Astrocyte of the spinal cord (primary cell): Measurements from ENCODE around the gene ZDHHC13.

ENCODE experiments used
- DNase-seq: peaks from one replicate; pipeline ENCODE4 v3.0.0; 2011; ENCODE audit warnings: low read depth, low spot score
- H3K4me3 ChIP-seq: 2 replicates; pipeline ENCODE4 v1.5.1; 2011; ENCODE audit warnings: low read depth, mild to moderate bottlenecking, low read length, moderate library complexity
- in situ Hi-C: cut with HindIII; loops from 2 replicates; pipeline ENCODE4 v1.10.0; 2017; ENCODE audit warnings: low sequenced_read_pairs
- TF ChIP-seq, protein P1 (sequence below): IDR thresholded peaks from 2 replicates; pipeline ENCODE4 v1.5.1; 2012; ENCODE audit warnings: low read depth, mild to moderate bottlenecking, low read length, inconsistent platforms

Gene ZDHHC13

GRCh38 chr11:19161651-19162050 is 44.7 kb downstream of the ZDHHC13 start:
- TF ChIP-seq, protein P1, sequence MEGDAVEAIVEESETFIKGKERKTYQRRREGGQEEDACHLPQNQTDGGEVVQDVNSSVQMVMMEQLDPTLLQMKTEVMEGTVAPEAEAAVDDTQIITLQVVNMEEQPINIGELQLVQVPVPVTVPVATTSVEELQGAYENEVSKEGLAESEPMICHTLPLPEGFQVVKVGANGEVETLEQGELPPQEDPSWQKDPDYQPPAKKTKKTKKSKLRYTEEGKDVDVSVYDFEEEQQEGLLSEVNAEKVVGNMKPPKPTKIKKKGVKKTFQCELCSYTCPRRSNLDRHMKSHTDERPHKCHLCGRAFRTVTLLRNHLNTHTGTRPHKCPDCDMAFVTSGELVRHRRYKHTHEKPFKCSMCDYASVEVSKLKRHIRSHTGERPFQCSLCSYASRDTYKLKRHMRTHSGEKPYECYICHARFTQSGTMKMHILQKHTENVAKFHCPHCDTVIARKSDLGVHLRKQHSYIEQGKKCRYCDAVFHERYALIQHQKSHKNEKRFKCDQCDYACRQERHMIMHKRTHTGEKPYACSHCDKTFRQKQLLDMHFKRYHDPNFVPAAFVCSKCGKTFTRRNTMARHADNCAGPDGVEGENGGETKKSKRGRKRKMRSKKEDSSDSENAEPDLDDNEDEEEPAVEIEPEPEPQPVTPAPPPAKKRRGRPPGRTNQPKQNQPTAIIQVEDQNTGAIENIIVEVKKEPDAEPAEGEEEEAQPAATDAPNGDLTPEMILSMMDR, result no peak
- H3K4me3 ChIP-seq, result no peak overlapping the region
- no peak for DNase-seq
- in situ Hi-C loops, result no loop called here

- in situ Hi-C loops, result no loop called here
- TF ChIP-seq, protein P1, result no peak
- no peak for DNase-seq
- no peak overlapping the region for H3K4me3 ChIP-seq
Observed at GRCh38 chr11:19162951-19163505, 46.1 kb downstream of the ZDHHC13 start.

GRCh38 chr11:19163617-19164016 is 46.6 kb downstream of the ZDHHC13 start:
- in situ Hi-C loops, result no loop called here
- DNase-seq, result no peak

GRCh38 chr11:19164230-19164855 is 47.4 kb downstream of the ZDHHC13 start:
- no peak for DNase-seq
- TF ChIP-seq, protein P1, result no peak
- in situ Hi-C loops, result no loop called here
- H3K4me3 ChIP-seq, result no peak overlapping the region

More at GRCh38 chr11:19163617-19164016, 46.6 kb downstream of the ZDHHC13 start:
- H3K4me3 ChIP-seq, result no peak overlapping the region
- TF ChIP-seq, protein P1, result no peak

- TF ChIP-seq, protein P1, result no peak
- no peak for DNase-seq
Observed at GRCh38 chr11:19164881-19165280, 47.9 kb downstream of the ZDHHC13 start.

GRCh38 chr11:19168090-19168489 is 51.1 kb downstream of the ZDHHC13 start:
- H3K4me3 ChIP-seq, result no peak overlapping the region
- no peak for DNase-seq
- TF ChIP-seq, protein P1, result no peak
- in situ Hi-C loops, result no loop called here

More at GRCh38 chr11:19164881-19165280, 47.9 kb downstream of the ZDHHC13 start:
- in situ Hi-C loops, result no loop called here
- H3K4me3 ChIP-seq, result no peak overlapping the region
